Measurements from ENCODE around the gene HSPA4L.
A peak's percentile ranks its signal among the peaks of the same experiment; 100 is the strongest.

The HSPA4L gene

GRCh38 chr4:127775843-127776242, 6.3 kb upstream of the HSPA4L start:
- TF ChIP-seq, protein P1, sequence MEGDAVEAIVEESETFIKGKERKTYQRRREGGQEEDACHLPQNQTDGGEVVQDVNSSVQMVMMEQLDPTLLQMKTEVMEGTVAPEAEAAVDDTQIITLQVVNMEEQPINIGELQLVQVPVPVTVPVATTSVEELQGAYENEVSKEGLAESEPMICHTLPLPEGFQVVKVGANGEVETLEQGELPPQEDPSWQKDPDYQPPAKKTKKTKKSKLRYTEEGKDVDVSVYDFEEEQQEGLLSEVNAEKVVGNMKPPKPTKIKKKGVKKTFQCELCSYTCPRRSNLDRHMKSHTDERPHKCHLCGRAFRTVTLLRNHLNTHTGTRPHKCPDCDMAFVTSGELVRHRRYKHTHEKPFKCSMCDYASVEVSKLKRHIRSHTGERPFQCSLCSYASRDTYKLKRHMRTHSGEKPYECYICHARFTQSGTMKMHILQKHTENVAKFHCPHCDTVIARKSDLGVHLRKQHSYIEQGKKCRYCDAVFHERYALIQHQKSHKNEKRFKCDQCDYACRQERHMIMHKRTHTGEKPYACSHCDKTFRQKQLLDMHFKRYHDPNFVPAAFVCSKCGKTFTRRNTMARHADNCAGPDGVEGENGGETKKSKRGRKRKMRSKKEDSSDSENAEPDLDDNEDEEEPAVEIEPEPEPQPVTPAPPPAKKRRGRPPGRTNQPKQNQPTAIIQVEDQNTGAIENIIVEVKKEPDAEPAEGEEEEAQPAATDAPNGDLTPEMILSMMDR (IDR thresholded peaks at IDR 0.05; ENCODE audit: insufficient read depth, low read depth, low read length, missing control alignments) = no peak
- DNase-seq (ENCODE audit: low read depth) = peak; percentile 19
- H3K4me3 ChIP-seq (ENCODE audit: low read depth, low read length) = no peak overlapping the region

DNA sequence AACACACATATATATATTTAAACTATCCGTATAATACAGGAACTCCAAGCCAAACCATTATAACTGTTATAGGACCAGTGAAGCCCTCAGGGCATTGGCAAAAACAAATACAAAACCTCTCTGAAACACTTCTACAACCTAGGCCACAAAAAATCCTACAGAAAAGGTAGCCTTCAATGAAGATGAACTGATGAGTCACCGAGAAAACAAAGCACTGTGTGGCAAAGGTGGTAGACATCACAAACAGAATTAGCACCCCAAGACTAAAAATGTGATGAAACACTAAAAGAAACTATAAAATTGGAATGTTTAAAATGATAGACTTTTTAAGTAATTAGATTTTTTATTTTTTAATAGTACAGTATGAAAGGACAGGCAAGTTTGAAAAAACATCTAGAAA, 5.5 kb upstream of the HSPA4L start:
- TF ChIP-seq, protein P1 (IDR thresholded peaks at IDR 0.05; ENCODE audit: insufficient read depth, low read depth, low read length, missing control alignments) = no peak

GRCh38 chr4:127777487-127777886, 4.6 kb upstream of the HSPA4L start:
- TF ChIP-seq, protein P1 (IDR thresholded peaks at IDR 0.05; ENCODE audit: insufficient read depth, low read depth, low read length, missing control alignments) = no peak
- no peak for DNase-seq (ENCODE audit: low read depth)
- no peak overlapping the region for H3K4me3 ChIP-seq (ENCODE audit: low read depth, low read length)

More for the DNA sequence above, 5.5 kb upstream of the HSPA4L start:
- no peak overlapping the region for H3K4me3 ChIP-seq (ENCODE audit: low read depth, low read length)
- DNase-seq (ENCODE audit: low read depth) = no peak

DNA sequence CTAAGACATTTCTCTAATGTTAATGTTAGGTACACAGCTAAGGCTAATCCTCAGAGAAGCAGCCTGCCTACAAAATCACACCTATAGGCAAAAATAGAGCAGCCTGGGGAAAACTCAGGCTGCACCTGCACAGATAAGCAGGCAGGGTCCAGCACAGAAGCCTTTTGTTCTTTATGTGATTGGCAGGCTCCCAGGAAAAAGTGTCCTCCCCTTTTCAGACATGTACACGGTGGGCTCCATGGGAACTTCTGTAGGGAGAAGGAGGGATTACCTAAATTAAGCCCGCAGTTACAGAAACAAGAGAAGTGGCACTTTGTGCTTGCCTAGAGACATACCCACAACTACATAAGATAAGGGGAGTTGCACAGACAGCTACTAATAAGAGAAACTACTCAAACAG, 4.0 kb upstream of the HSPA4L start:
- TF ChIP-seq, protein P1 (IDR thresholded peaks at IDR 0.05; ENCODE audit: insufficient read depth, low read depth, low read length, missing control alignments) = no peak
- no peak overlapping the region for H3K4me3 ChIP-seq (ENCODE audit: low read depth, low read length)
- DNase-seq (ENCODE audit: low read depth) = no peak

GRCh38 chr4:127780598-127780997, 1.5 kb upstream of the HSPA4L start:
- no peak for DNase-seq (ENCODE audit: low read depth)
- TF ChIP-seq, protein P1 (IDR thresholded peaks at IDR 0.05; ENCODE audit: insufficient read depth, low read depth, low read length, missing control alignments) = no peak

GRCh38 chr4:127781300-127782024, 660 bp upstream of the HSPA4L start:
- TF ChIP-seq, protein P1 (IDR thresholded peaks at IDR 0.05; ENCODE audit: insufficient read depth, low read depth, low read length, missing control alignments) = no peak
- DNase-seq (ENCODE audit: low read depth) = no peak
- H3K4me3 ChIP-seq (ENCODE audit: low read depth, low read length) = peak overlapping the region; percentile 60

More at GRCh38 chr4:127780598-127780997, 1.5 kb upstream of the HSPA4L start:
- no peak overlapping the region for H3K4me3 ChIP-seq (ENCODE audit: low read depth, low read length)

GRCh38 chr4:127782025-127782274, 172 bp upstream of the HSPA4L start:
- TF ChIP-seq, protein P1 (IDR thresholded peaks at IDR 0.05; ENCODE audit: insufficient read depth, low read depth, low read length, missing control alignments) = no peak
- DNase-seq (ENCODE audit: low read depth) = peak; percentile 92
- peak overlapping the region; percentile 60 for H3K4me3 ChIP-seq (ENCODE audit: low read depth, low read length)

All from GM12865 (cell line).